A673 (cell line): Measurements from ENCODE around the gene VSIG10L.

Source experiments
- CTCF ChIP-seq: fragments of 300-800, 200-600 bp; sonication (generic); conservative IDR thresholded peaks from 2 replicates; pipeline ENCODE4 v1.5.1; 2017; ENCODE audit warnings: low read depth, mild to moderate bottlenecking, antibody characterized with exemption, low read length, moderate library complexity, mixed read lengths
- EZH2 ChIP-seq: fragments of 200-600 bp; sonication (generic); IDR thresholded peaks from 2 replicates; pipeline ENCODE4 v1.6.1; 2017; ENCODE audit warnings: borderline replicate concordance, low read depth, mild to moderate bottlenecking, mixed read lengths, antibody characterized with exemption, low read length; ENCODE audit not compliant: poor library complexity, severe bottlenecking

- TF ChIP-seq CTCF (no peak), EZH2 (no peak)
Observed at GRCh38 chr19:51359294-51359693, 17.4 kb upstream of the VSIG10L start.
